HG03460 (cell line): ENCODE results near the gene TXNIP.
"Not testable (repeated sequence)": the region's sequence is repeated elsewhere in the genome, so short reads cannot be mapped to it uniquely, and the experiment has no call there.

Experiments
- ATAC-seq: cut with Tn5 transposase; IDR thresholded peaks from one replicate; pipeline ENCODE4 v1.9.1; 2021; ENCODE audit not compliant: unreplicated experiment

Gene TXNIP, protein sequence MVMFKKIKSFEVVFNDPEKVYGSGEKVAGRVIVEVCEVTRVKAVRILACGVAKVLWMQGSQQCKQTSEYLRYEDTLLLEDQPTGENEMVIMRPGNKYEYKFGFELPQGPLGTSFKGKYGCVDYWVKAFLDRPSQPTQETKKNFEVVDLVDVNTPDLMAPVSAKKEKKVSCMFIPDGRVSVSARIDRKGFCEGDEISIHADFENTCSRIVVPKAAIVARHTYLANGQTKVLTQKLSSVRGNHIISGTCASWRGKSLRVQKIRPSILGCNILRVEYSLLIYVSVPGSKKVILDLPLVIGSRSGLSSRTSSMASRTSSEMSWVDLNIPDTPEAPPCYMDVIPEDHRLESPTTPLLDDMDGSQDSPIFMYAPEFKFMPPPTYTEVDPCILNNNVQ

DNA sequence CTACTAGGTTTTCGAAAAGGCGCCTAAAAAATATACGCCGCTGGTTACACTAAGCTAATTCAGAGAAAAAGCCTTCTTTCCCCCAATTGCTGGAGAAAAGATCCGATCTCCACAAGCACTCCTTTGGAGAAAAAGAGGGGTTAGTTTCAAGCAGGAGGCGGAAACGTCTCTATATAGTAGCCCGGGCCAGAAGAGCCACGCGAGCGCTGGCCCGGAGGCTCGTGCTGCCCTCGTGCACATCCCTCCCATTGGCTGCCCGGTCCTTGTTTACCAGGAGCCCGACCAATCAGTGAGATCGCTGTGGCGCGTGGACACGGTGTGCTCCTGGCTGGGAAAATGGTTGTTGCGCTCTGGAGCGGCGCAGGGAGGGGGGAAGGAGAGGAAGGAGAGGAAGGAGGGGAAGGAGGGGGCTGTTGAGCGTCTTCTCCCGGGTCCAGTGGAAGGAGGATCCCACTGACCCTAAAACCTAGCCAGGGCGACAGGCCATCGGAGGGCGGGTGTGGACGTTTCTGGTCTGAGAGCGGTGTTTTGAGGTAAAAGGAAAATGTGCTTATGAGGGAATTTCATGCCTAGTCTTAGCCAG is at the start of gene TXNIP:
TXNIP (minus strand) TSS at position 147 of the 583 bp plus-strand sequence. CDS start 313 bp downstream, outside the sequence.
- ATAC-seq, result peak; percentile 86

DNA sequence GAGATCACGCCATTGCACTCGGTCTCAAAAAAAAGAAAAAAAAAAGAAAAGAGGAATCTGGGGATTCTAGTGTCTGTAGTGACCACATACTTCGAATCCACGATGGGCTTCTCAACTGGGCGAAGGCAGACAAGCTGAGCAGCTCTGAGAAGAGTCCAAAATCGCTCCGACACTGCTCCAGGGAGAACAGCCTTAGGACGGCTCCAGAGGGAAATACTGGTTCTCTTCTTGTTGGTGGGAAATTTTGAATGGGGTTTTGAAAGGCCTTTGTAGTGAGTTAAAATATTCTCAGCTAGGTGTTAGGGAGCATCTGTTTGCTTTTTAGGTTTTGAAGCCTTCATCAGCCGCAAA is 43.4 kb upstream of the TXNIP start:
- ATAC-seq, result no peak

DNA sequence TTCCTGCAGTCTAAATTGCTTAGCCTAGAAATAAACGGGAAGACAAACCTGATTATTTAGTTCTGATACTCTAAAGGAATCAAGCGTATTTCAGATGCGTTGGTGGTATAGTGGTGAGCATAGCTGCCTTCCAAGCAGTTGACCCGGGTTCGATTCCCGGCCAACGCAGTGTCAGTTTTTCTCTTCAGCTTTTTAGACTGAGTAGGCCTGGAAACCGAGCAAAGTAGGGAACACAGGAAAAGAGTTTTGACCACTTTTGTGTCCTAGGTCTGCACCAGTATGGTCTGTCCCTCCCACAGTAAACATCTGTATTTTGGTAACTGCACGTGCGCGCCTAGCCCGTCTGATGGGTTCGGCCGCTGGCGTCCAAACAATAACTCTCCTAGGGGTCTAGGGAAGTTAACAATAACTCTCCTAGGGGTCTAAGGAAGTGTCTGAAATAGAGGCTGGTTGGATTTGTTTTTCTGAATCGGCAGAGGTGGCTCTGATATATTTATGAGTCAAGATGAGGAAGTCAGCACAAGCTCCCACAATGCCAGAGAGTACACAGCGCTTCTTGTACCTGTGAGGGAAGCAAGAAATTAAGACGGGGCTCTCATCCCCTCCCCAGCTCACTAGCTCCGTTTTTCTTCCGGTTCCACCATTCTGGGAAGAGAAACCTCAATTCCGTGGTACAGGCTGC is 40.7 kb upstream of the TXNIP start:
- ATAC-seq, result no peak

DNA sequence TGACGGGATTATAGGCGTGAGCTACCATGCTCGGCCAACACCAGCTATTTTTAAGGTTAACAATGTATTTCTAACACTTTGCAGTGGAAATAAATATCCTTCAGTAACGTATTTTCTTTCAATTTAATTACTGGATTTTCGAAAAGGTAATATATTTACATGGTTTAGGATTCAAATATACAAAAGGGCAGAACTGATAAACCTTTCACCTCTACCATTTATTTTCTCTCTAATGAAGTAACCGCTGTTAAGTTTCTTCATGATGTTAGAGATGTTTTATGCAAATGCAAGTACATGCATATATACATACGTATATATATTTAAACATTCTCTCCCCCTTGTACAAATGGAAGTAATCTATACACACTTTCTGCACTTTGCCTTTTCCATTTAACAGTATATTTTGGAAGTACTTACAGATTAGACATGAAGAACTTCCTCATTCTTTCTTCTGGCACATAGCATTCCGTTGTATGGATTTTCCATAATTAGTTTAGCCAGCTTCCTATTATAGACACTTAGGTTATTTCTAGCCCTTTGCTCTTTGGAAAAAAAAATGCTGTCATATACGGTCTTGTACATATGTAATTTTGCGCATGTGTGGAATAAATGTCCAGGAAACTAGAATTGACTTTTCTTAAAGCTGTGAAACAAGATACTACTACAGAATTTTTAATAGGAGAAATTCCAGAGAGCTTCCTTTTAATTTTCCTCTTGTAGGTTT is 40.0 kb upstream of the TXNIP start:
- no peak for ATAC-seq

DNA sequence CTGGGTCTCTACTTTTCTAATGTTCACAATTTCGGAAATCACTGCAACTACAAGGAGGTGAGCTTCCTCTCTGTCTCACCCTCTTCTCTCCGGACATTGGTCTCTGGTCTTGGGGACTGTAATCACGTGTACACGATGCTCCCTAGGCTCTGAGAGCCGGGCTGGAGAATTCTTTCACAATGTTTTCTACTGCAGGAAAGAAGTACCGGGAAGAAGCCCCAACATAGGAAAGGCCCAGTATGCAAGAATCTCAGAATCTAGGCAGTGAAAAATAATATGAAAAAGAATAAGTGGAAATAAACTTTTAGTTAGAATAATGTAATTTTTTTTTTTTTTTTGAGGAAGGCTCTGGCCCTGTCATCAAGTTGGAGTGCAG is 38.7 kb upstream of the TXNIP start:
- no peak for ATAC-seq

DNA sequence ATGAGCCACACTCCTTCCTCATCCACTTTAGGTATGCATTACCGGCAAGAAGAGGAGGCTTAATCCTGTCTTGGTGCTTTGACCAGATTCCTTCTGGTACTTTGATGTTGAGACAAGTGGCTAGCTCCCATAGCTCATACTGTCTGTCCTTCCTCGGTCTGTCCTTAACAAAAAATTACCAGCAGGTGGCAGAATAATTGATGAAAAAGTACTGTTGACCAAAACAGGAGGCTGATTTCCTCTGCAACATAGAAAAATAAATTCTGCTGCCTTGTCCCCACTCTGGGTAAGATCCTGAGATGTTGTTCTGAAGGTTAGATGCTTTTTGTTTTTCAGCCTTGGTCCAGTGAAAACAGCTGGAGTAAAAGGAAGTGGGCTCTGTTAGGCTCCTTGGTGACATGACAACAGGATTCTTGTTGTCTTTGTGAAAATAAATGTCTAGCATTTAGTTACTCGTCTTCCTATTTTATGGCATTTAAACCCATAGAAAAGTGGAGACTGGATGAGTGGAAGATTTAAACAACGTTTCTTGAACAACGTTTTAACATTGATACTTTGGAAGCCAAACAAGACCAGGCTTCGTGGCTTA is 36.3 kb upstream of the TXNIP start:
- no peak for ATAC-seq

DNA sequence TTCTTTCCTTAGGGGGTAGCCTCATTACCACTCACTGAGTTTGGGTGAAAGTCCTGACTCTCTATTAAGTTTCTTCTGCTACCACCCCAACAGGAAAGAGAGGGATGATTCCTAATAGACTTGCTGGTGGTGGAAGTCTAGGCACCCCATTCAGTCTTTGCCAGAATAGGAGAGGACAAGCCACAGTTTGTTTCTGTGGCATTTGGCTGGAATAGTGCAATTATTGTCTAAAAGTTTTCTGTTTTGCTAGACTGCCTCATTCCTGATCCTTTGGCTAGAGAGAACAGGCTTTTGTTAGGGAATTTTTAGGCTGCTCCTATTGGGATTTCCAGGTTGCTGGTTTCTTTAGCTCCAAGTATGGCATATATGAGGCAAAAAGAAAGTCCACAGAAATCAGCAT is 35.1 kb upstream of the TXNIP start:
- no peak for ATAC-seq

DNA sequence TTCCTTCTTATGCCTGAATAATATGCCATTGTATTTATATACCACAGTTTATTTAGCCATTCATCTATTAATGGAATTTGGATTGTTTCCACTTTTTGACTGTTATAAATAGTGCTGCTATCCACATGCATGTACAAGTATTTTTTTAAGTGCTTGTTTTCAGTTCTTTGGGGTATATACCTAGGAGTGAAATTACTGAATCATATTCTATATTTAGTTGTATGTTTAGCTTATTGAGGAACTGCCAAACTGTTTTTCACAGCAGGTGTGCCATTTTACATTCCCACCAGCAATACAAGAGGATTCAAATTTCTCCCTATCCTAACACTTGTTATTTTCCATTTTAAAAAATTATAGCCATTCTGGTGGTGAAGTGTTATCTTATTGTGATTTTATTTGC is 32.7 kb upstream of the TXNIP start:
- no peak for ATAC-seq

DNA sequence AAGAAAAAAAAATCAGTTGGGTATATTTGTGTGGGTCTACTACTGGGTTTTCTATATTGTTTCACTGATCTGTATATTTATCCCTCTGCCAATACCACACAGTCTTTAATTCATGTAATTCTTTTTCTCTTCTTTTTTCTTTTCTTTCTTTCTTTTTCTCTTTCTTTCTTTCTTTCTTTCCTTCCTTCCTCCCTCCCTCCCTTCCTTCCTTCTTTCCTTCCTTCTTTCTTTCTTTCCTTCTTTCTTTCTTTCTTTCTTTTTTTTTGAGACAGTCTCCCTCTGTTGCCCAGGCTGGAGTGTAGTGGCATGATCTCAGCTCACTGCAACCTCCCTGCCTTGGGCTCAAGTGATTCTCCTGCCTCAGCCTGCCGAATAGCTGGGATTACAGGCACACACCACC is 30.3 kb upstream of the TXNIP start:
- ATAC-seq, result not testable (repeated sequence)

DNA sequence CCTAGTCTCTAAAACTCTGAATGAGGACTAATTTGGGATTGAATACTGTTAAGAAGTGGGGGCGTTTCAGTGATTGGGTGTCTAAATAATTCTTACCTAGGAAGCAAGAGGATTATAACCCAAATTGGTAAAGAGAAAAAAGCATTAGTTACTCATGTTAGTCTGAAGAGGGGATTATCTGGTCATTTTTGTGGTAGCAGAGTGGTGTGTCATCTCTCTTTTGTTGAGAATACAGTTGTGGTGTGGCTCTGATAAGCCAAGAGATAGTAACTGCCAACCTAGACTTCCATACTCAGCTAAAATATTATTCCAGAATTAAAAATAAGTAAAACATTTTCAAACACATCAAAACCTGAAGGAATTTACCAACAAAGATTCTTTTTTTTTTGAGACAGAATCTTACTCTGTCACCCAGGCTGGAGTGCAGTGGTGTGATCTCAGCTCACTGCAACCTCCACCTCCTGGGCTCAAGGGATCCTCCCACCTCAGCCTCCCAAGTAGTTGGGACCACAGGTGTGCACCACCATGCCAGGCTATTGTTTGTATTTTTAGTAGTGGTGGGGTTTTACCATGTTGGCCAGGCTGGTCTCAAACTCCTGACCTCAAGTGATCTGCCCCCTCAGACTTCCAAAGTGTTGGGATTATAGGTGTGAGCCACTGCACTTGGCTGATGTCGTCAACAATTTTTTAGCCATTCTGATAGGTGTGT is 29.6 kb upstream of the TXNIP start:
- ATAC-seq, result not testable (repeated sequence)

DNA sequence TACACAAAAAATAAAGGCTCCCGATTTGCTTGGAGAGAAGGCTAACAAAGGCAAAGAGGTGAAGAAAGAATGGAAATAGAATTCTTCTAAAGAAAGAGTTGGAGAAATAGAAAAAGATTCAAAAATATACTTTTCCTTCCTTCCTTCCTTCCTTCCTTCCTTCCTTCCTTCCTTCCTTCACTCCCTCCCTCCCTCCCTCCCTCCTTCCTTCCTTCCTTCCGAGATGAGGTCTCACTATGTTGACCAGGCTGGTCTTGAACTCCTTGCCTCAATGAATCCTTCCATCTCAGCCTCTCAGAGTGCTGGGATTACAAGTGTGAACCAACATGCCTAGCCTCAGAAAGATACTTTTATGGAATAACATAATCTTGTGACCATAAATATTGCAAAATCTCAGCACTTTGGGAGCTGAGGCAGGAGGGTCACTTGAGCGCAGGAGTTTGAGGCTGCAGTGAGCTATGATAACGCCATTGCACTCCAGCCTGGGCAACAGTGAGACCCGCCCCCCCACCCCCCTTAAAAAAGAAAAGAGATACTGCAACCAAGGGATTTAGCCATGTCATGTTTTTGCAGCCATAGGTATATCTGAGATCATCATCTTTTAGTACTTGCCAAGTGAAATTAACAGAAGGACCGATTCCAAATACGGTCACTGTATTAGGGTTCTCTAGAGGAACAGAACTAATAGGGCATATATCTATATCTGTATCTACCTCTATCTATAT is 26.2 kb upstream of the TXNIP start:
- no peak for ATAC-seq

DNA sequence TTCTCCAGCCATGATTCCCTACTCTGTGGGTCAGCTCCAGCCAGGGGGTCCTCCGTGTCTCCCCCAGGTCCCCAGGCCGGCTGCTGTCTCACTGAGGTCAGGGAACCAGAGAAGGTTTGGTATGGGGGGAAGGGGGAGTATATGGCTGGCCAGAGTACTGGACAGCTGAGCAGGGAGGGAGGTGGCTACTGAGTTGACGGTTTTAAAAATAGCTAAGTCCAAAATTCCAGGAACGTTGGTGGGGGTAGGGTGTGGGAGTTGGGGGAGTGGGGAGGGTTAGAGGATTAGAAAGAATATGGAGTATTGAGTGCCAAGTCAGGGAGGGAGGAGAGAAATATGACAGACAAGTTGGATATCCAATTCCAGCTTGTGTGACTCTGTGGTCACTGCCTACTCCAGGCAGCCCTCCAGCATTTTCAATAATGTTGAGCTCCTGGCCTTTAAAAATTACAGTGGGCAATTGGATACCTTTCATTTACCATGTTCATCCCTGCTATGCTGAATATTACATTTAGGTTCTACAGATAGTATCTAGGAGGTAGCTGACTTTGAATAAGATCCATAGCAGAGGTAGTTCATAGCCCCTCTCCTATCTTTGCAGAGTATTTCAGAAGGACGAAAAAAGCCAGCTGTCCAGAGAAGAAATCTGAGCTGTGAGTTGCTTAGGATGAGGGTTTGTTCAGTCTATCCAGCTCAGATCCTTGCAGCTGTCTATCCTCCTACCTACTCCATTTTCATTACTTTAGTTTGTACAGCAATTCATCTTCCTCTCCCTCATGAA is 25.4 kb upstream of the TXNIP start, which contains the start of gene HJV:
HJV (minus strand) TSS at position 114 of the 781 bp plus-strand sequence. CDS start 1,504 bp downstream, outside the sequence.
- no peak for ATAC-seq

DNA sequence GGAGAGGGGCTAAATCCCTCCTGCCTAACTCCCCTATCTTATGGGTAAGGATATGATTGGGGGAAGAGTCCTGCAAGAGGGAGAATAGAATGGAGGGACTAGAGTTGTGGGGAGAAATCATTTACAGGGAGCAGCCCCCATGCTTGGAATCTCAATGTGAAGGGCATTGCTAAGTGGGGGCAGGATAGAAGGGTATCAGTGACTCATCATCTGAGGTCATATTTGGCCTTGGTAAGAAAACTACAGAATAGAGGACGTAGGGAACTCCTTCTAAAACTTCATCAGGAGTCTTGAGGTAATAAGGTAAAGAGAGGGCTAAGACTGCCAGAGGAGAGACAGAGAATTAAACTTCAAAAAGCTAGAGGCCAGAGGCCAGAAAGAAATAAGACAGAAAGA is 24.7 kb upstream of the TXNIP start:
- ATAC-seq, result no peak

DNA sequence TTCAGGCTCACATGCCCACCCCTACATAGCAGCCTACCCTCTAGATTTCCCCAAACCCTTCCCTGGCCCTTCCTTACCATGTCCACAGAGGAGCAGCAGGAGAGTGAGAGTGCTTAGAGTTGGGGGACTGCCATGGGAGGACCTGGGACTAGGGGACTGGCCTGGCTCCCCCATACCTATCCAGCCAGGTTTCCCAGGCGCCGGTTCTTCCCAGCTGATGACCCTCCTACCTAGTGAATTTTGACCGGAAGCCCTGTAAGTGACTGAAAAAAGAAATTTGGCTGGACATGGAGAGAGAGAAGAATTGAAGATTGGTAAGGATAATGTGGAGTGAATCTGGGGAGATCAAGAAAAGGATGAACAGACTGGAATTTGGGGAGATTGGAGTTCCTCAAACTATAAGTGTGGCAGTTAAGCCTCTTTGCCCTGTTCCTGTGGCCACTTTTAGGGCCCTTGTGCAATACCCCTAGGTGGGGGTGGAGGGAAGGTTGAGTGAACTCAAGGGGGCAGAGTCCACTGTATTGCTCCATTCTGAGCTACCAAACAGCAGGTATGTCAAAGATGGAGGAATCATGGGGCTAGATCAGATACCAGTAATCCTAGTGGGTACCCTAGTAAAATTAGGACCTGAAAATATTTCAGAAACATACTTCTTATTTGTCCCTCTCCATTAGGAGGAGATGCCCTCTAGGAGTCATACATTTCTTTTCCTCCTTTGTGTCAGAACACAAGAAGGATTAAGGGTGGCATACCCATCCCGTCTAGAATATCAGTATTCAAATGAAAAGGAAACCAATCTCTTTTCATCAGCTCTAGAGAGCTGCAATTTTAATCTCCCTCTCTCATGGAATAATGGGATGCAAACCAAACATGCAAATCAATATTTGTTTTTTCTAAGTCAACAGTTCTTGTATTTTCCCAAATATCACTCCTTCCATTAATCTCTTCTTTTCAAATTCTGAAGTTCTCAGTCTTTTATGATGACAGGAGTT is 24.0 kb upstream of the TXNIP start:
- no peak for ATAC-seq

DNA sequence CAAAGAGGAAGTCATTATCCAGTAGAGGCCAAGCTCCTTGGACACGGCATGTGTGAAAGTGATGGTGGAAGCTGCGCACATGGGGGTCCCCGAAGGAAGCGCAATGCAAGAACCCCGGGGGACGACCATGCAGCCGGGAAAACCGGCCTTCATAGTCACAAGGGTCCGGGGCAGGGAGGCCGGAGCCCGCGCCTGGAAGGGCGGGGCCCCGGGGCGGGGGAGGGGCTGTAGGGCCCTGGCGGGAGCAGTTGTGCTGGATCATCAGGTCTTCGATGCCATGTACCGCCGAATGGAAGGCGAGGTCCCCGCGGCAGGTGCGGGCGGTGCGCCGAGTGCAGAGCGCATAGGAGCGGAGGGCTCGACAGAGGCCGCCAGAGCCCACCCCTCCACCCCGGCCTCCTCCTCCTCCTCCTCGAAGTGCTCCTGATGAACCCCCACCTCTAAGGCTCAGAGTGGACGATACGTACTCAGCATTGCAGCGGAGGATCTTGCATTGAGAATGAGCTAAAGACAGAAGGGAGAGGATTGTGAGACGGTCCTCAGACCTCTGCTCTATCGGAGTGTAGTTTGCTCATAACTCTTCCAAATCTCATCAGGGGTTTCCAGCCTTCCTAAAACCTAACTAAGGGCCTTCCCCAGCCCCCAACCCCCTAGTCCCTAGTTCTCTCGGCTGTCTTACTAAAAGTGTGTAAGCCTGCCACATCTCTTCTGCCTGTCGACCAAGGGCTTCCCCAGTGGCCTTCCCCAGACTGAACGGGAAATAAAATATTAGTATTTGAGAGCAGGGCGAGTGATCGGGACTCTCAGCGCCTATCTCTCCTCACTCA is 23.1 kb upstream of the TXNIP start:
- ATAC-seq, result no peak

DNA sequence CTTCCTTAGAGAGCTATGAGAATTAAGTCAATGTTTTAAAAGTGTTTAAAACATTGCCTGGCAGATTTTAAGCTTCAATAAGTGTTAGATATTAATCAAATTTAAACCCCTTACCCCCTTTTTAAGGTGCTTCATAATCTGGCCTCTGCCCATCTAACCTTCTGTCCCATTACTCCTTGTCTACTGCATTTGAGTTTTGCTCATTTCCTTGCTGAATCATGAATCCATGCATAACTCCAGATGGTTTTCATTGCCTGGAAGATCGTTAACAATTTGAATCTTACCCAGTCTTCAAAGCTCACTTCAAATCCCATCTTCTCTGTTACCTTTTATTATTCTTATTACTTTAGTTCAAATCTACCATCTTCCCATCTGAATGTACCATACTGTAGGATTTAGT is 20.5 kb upstream of the TXNIP start:
- no peak for ATAC-seq

DNA sequence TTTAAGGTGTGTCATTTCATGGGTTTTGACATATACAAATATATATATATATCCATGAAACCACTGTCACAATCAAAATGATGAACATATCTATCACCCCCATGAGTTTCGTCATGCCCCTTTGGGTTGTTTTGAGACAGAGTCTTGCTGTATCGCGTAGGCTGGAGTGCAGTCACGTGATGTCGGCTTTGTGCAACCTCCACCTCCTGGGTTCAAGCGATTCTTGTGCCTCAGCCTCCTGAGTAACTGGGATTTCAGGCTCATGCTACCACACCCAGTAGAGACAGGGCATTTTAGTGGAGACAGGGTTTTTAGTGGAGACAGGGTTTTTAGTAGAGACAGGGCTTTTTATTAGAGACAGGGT is 17.2 kb upstream of the TXNIP start:
- no peak for ATAC-seq
